HG02885 (cell line): Measurements from ENCODE around the gene C9orf50.
A peak's percentile ranks its signal among the peaks of the same experiment; 100 is the strongest.
"Not testable (repeated sequence)": the region's sequence is repeated elsewhere in the genome, so short reads cannot be mapped to it uniquely, and the experiment has no call there.

ENCODE experiments used
- ATAC-seq: cut with Tn5 transposase; IDR thresholded peaks from one replicate; pipeline ENCODE4 v1.9.1; 2021; ENCODE audit warnings: mild to moderate bottlenecking; ENCODE audit not compliant: unreplicated experiment, poor library complexity

C9orf50 gene

GRCh38 chr9:129648764-129649115 lies 27.8 kb upstream of the C9orf50 start:
- no peak for ATAC-seq

- ATAC-seq, result no peak
These were observed 27.3 kb upstream of the C9orf50 start for GRCh38 chr9:129648092-129648763.

- no peak for ATAC-seq
These were observed 26.7 kb upstream of the C9orf50 start for GRCh38 chr9:129647635-129648034.

GRCh38 chr9:129646654-129647053 lies 25.8 kb upstream of the C9orf50 start:
- ATAC-seq, result no peak

- no peak for ATAC-seq
These were observed 25.4 kb upstream of the C9orf50 start for GRCh38 chr9:129646252-129646651.

- no peak for ATAC-seq
These were observed 24.0 kb upstream of the C9orf50 start for GRCh38 chr9:129644902-129645301.

- ATAC-seq, result no peak
These were observed 23.5 kb upstream of the C9orf50 start for GRCh38 chr9:129644365-129644764.

- ATAC-seq, result no peak
These were observed 22.8 kb upstream of the C9orf50 start for GRCh38 chr9:129643706-129644105.

GRCh38 chr9:129641750-129642585 lies 21.1 kb upstream of the C9orf50 start, which contains the start of gene ASB6:
ASB6 (minus strand) TSS chr9:129642151; CDS start chr9:129641999, 152 bp downstream.
- peak; percentile 90 for ATAC-seq

GRCh38 chr9:129640871-129641749 lies 20.2 kb upstream of the C9orf50 start:
- no peak for ATAC-seq

GRCh38 chr9:129640086-129640870 lies 19.4 kb upstream of the C9orf50 start:
- ATAC-seq, result no peak

- no peak for ATAC-seq
These were observed 18.8 kb upstream of the C9orf50 start for GRCh38 chr9:129639756-129640085.

GRCh38 chr9:129639034-129639630 lies 18.2 kb upstream of the C9orf50 start:
- ATAC-seq, result no peak

GRCh38 chr9:129637673-129638439 lies 17.0 kb upstream of the C9orf50 start:
- no peak for ATAC-seq

GRCh38 chr9:129637102-129637501 lies 16.2 kb upstream of the C9orf50 start:
- no peak for ATAC-seq

GRCh38 chr9:129636343-129636742 lies 15.4 kb upstream of the C9orf50 start:
- ATAC-seq, result not testable (repeated sequence)

- ATAC-seq, result no peak
These were observed 14.5 kb upstream of the C9orf50 start for GRCh38 chr9:129635099-129636065.

GRCh38 chr9:129633848-129634247 lies 12.9 kb upstream of the C9orf50 start:
- ATAC-seq, result no peak
